Stomach (tissue), 4 donors: ENCODE data around the gene GPC6.

Experiments
- POLR2A ChIP-seq, 4 donors: fragments of 450-650 bp; IDR thresholded peaks; one replicate each; pipeline ENCODE4 v1.6.1; 2016; ENCODE audit warnings: antibody characterized with exemption in 4 of 4, control low read depth in 2 of 4, mild to moderate bottlenecking in 1 of 4, moderate library complexity in 1 of 4
- POLR2AphosphoS5 ChIP-seq, 3 donors: sonication (generic); formaldehyde crosslinking; IDR thresholded peaks; one replicate each; pipeline ENCODE4 v1.6.1; 2016; ENCODE audit warnings: antibody characterized with exemption in 3 of 3
- TF ChIP-seq, protein P1 (sequence below), 7 experiments: fragments of 450-650 bp in 4 of 7; fragments of 200-600 bp in 3 of 7; sonication (generic) in 3 of 7; IDR thresholded peaks; one replicate each; pipeline ENCODE4 v1.5.1; 2016 to 2019; ENCODE audit warnings: antibody characterized with exemption in 7 of 7, control low read depth in 2 of 7, mild to moderate bottlenecking in 1 of 7

DNA sequence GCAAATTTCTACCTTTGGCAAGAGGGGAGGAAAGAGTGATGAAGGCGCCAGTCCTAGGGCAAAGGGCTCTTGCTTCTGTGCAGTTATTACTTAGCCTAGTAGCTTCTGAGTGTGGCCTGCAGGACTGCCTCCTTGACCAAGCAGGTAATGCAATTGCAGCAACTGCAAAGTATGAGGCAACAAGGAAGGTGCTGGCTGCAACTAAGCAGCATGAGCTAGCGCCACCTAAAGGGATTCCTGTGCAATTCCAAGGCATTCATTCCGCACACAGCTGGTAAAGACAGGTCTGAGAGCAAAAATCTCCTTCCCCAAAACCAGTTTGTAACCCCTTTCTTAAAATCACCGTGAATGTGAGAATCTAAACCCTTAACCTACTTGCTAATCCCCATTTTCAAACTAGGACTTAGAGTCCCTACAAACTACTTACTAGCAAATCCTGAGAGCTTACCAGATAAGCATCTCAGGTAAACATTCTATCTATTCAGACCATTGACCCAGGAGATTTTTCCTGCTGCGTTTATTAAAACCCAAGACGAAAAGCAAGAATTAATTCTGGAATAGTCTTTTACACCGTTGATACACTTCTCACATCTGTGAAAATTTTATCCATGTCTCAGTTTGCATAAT is 1190.0 kb downstream of the GPC6 start:
- TF ChIP-seq, protein P1, sequence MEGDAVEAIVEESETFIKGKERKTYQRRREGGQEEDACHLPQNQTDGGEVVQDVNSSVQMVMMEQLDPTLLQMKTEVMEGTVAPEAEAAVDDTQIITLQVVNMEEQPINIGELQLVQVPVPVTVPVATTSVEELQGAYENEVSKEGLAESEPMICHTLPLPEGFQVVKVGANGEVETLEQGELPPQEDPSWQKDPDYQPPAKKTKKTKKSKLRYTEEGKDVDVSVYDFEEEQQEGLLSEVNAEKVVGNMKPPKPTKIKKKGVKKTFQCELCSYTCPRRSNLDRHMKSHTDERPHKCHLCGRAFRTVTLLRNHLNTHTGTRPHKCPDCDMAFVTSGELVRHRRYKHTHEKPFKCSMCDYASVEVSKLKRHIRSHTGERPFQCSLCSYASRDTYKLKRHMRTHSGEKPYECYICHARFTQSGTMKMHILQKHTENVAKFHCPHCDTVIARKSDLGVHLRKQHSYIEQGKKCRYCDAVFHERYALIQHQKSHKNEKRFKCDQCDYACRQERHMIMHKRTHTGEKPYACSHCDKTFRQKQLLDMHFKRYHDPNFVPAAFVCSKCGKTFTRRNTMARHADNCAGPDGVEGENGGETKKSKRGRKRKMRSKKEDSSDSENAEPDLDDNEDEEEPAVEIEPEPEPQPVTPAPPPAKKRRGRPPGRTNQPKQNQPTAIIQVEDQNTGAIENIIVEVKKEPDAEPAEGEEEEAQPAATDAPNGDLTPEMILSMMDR (IDR thresholded peaks at IDR 0.05) = no peak
- TF ChIP-seq POLR2A (IDR thresholded peaks at IDR 0.05) (no peak), POLR2AphosphoS5 (IDR thresholded peaks at IDR 0.05) (no peak)
